ENCODE results near the gene NPM1.

GRCh38 chr5:171441246-171441791 is 53.7 kb downstream of the NPM1 start:
- TF ChIP-seq CTCF (IDR thresholded peaks at IDR 0.05) = no peak
- TF ChIP-seq POLR2A (IDR thresholded peaks at IDR 0.05; ENCODE audit: low read depth) = no peak
- no peak for TF ChIP-seq EP300 (IDR thresholded peaks at IDR 0.05)
